GM18526 (cell line): ENCODE results near the gene FAU.

Experiments
- POLR2A ChIP-seq: IDR thresholded peaks from 3 replicates; pipeline ENCODE4 v1.6.1; 2011; ENCODE audit not compliant: insufficient read length; ENCODE audit errors: extremely low read depth

Gene FAU

GRCh38 chr11:65130631-65131416 is 8.9 kb upstream of the FAU start:
- no peak for TF ChIP-seq POLR2A

- no peak for TF ChIP-seq POLR2A
These were observed 7.9 kb upstream of the FAU start for GRCh38 chr11:65129649-65130441.

- TF ChIP-seq POLR2A: no peak
These were observed 6.5 kb upstream of the FAU start for GRCh38 chr11:65128182-65129145.

GRCh38 chr11:65127473-65128181 is 5.7 kb upstream of the FAU start:
- no peak for TF ChIP-seq POLR2A

GRCh38 chr11:65126624-65127274 is 4.8 kb upstream of the FAU start:
- TF ChIP-seq POLR2A: peak; percentile 17

- no peak for TF ChIP-seq POLR2A
These were observed 3.5 kb upstream of the FAU start for GRCh38 chr11:65125197-65126056.

- no peak for TF ChIP-seq POLR2A
These were observed 2.7 kb upstream of the FAU start for GRCh38 chr11:65124480-65125196.

- no peak for TF ChIP-seq POLR2A
These were observed 478 bp downstream of the FAU start for GRCh38 chr11:65121447-65121864.

GRCh38 chr11:65120831-65121230 is 1.1 kb downstream of the FAU start:
- TF ChIP-seq POLR2A: no peak

GRCh38 chr11:65119670-65119995 is 2.3 kb downstream of the FAU start:
- TF ChIP-seq POLR2A: no peak

GRCh38 chr11:65118097-65118837 is 3.7 kb downstream of the FAU start:
- TF ChIP-seq POLR2A: no peak
